ENCODE measurements around the gene COX8A.

COX8A gene

DNA sequence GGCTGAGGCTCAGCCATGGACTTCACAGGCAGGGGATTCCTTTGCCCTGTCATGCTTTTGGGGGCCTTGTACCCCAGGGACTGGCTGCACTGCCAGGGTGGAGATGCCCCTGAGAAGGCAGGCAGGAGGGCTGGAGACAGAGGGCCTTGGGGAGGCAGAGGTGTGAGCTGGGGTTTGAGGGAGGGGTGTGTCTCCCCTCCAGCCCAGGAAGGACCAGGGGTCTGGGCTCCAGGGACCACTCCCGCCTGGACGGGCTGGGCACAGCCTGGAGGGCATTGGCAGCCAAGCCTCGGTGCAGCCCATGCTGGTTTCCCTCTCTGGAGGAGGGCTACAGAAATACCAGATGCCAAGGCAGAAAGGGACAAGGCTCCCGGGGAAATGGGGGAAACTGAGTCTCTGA lies 31.3 kb downstream of the COX8A start:
- Mint-ChIP-seq H3K4me1 (peaks cover 21% of the 10 kb centered on the region), H3K27ac (no peak overlapping the region), H3K27me3 (peaks cover 51% of the 10 kb centered on the region), H3K36me3 (peaks cover 9% of the 10 kb centered on the region), H3K4me3 (no peak overlapping the region), H3K9me3 (peaks cover 9% of the 10 kb centered on the region)
- ATAC-seq, result no peak

DNA sequence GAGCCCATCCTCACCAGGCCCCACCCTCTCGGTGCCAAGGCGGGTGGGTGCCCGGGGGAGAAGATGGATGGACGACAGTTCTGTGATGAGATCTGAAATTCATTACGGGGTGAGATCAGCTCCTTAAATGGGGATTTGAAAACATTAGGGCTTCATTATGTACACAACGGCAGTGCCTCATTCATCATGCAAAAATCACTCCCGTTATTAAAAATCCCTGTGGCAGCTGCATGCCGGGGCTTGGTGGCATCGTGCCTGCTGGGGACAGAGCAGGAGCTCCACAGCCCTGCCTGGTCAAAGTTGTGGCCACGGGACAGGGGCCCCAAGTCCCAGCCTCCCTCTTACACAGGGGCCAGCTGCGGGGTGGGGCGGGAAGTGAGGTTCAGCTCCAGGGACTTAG lies 32.0 kb downstream of the COX8A start:
- H3K4me1 Mint-ChIP-seq, result peaks cover 21% of the 10 kb centered on the region
- peaks cover 58% of the 10 kb centered on the region for H3K27me3 Mint-ChIP-seq
- H3K36me3 Mint-ChIP-seq, result peaks cover 16% of the 10 kb centered on the region
- ATAC-seq, result no peak
- H3K27ac Mint-ChIP-seq, result no peak overlapping the region
- peaks cover 14% of the 10 kb centered on the region for H3K9me3 Mint-ChIP-seq
- H3K4me3 Mint-ChIP-seq, result no peak overlapping the region

GRCh38 chr11:64007160-64007628 lies 32.8 kb downstream of the COX8A start:
- Mint-ChIP-seq H3K4me3 (peak overlapping the region; percentile 73), H3K36me3 (peaks cover 16% of the 10 kb centered on the region), H3K27me3 (peaks cover 61% of the 10 kb centered on the region), H3K27ac (peak overlapping the region; percentile 53), H3K4me1 (peaks cover 21% of the 10 kb centered on the region), H3K9me3 (peaks cover 14% of the 10 kb centered on the region)
- ATAC-seq, result no peak

- Mint-ChIP-seq H3K36me3 (peaks cover 16% of the 10 kb centered on the region), H3K9me3 (peaks cover 14% of the 10 kb centered on the region), H3K27ac (peak overlapping the region; percentile 53), H3K4me1 (peaks cover 21% of the 10 kb centered on the region), H3K27me3 (peaks cover 61% of the 10 kb centered on the region), H3K4me3 (peak overlapping the region; percentile 73)
- peak; percentile 64 for ATAC-seq
Observed at GRCh38 chr11:64007629-64008282, 33.3 kb downstream of the COX8A start.

DNA sequence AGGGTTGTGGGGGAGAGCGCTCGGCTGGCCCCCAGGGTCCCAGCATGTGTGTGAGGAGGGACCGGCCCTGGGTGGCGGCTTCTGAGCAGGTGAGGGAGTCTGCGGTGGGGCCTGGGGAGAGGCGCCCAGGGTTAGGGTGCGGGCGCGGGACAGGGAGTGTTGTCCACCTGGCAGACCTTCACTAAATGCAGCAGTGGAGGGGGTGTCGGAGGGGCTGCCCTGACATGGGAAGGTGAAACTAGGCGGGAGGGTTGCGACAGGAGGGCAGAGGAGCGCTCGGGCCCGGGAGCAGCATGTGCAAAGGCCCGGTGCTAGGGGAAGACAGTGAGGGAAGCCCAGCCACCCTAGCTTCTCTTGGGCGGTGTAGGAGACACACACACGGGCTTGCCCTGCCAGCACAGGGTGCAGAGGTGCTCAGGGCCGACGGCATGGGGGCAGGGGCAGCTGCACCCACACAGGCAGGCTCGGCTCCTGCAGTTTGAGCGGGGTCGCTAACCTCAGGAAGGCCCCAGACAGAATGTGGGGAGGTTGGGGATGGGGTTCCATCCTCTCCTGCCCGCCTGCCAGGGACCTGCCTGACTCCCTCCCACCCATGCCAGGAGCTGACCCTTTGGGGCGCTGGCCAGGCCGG lies 34.0 kb downstream of the COX8A start:
- no peak overlapping the region for H3K27ac Mint-ChIP-seq
- H3K9me3 Mint-ChIP-seq, result peaks cover 14% of the 10 kb centered on the region
- H3K4me1 Mint-ChIP-seq, result peaks cover 21% of the 10 kb centered on the region
- peaks cover 16% of the 10 kb centered on the region for H3K36me3 Mint-ChIP-seq
- H3K4me3 Mint-ChIP-seq, result peak overlapping the region; percentile 73
- peaks cover 61% of the 10 kb centered on the region for H3K27me3 Mint-ChIP-seq
- ATAC-seq, result no peak

DNA sequence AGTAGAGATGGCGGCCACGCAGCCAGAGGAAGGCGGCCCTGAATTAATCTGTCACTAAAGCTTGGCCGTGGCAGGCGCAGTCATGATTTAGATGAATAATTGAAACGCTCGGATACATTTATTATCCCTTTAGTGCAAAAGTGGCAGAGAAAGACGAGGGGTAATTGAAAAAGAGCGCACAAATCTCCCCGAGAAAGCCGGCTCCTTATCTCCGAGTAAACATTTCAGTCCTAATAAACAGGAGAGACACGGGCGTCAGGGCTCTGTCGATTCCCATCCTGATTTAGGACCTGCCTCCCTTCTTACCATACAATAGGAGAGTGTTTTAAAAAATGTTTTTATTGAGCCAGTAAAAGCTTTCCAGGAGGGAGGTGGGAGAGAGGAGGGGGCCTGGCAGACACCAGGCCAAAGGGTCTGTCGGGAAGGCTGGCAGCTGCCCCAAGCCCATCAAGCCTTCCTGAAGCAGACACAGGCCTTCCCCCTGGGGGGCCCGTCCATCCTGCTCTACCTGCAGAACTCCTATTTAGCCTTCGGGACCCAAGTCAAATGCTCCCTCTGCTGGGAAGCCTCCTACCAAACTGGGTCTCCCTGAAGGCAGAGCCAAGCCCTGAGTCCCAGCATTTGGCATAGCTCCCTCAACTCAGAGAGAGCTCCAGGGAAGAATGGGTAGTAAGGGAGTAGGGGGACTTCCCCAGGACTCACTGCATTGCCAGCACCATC lies 34.7 kb downstream of the COX8A start:
- peaks cover 14% of the 10 kb centered on the region for H3K9me3 Mint-ChIP-seq
- H3K27ac Mint-ChIP-seq, result no peak overlapping the region
- peaks cover 61% of the 10 kb centered on the region for H3K27me3 Mint-ChIP-seq
- H3K4me1 Mint-ChIP-seq, result peaks cover 21% of the 10 kb centered on the region
- H3K4me3 Mint-ChIP-seq, result no peak overlapping the region
- ATAC-seq, result no peak
- peaks cover 16% of the 10 kb centered on the region for H3K36me3 Mint-ChIP-seq

DNA sequence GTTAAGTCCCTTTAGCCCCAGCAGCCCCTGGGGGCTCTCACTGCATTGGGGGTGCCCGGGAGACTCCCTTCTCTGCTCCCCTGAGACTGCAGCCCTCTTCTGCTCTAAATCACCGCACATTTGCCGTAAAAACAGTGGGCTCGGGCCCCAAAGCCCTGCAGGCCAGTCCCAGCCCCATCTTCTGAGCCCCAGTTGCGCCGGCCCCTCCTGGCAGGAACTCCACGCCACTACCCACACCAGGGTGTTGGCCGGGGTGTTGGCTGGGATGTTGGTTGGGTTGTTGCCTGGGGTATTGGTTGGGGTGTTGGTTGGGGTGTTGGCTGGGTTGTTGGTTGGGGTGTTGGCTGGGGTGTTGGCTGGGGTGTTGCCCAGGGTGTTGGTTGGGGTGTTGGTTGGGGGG lies 35.3 kb downstream of the COX8A start:
- Mint-ChIP-seq H3K27me3 (peaks cover 63% of the 10 kb centered on the region), H3K4me1 (peaks cover 21% of the 10 kb centered on the region), H3K9me3 (peaks cover 14% of the 10 kb centered on the region), H3K36me3 (peaks cover 16% of the 10 kb centered on the region), H3K4me3 (no peak overlapping the region), H3K27ac (no peak overlapping the region)
- ATAC-seq, result no peak

GRCh38 chr11:64010783-64011182 lies 36.4 kb downstream of the COX8A start:
- ATAC-seq, result no peak
- peaks cover 16% of the 10 kb centered on the region for H3K36me3 Mint-ChIP-seq
- peaks cover 14% of the 10 kb centered on the region for H3K9me3 Mint-ChIP-seq
- H3K27me3 Mint-ChIP-seq, result peaks cover 66% of the 10 kb centered on the region
- H3K27ac Mint-ChIP-seq, result no peak overlapping the region
- peaks cover 21% of the 10 kb centered on the region for H3K4me1 Mint-ChIP-seq
- H3K4me3 Mint-ChIP-seq, result no peak overlapping the region

- H3K4me3 Mint-ChIP-seq, result no peak overlapping the region
- peaks cover 16% of the 10 kb centered on the region for H3K36me3 Mint-ChIP-seq
- no peak for ATAC-seq
- H3K9me3 Mint-ChIP-seq, result peaks cover 14% of the 10 kb centered on the region
- H3K4me1 Mint-ChIP-seq, result peaks cover 20% of the 10 kb centered on the region
- no peak overlapping the region for H3K27ac Mint-ChIP-seq
- peaks cover 60% of the 10 kb centered on the region for H3K27me3 Mint-ChIP-seq
Observed at GRCh38 chr11:64011371-64011770, 37.0 kb downstream of the COX8A start.

DNA sequence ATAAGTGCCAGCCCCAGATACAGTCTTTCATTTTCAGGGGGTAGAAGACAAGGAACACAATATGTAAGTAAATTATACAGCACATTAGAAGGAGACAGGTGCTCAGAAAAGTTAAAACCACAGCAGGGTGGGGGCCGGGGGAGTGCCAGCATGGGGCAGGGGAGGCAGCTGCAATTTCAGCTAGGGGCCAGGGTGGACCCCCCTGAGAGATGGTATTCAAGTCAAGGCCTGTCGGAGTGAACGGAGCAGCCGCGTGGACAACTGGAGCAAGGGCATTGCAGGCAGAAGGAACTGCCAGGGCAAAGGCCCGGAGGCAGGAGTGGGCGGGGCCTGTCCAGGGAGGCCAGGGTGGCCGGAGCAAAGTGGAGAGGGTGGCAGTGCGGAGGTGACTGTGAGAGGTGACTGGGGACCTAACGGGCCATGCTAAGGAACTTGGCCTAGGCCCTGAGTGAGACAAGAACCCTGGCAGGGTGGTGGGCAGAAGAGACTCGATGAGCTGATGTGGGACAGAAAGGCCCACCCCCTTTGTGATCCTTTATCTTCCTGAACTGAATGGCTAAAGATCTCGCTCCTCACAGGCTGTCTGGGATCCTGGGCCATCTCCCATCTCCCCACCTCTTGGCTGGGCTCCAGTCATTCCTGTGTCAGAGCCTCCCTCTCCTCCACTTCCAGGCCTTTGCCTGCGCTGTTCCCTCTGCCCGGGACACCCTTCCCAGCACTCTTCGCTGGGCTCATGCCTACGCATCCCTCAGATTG lies 38.9 kb downstream of the COX8A start:
- H3K9me3 Mint-ChIP-seq, result peaks cover 14% of the 10 kb centered on the region
- no peak overlapping the region for H3K27ac Mint-ChIP-seq
- H3K4me1 Mint-ChIP-seq, result peaks cover under 1% of the 10 kb centered on the region
- no peak overlapping the region for H3K4me3 Mint-ChIP-seq
- H3K36me3 Mint-ChIP-seq, result peaks cover 16% of the 10 kb centered on the region
- ATAC-seq, result no peak
- peaks cover 50% of the 10 kb centered on the region for H3K27me3 Mint-ChIP-seq

DNA sequence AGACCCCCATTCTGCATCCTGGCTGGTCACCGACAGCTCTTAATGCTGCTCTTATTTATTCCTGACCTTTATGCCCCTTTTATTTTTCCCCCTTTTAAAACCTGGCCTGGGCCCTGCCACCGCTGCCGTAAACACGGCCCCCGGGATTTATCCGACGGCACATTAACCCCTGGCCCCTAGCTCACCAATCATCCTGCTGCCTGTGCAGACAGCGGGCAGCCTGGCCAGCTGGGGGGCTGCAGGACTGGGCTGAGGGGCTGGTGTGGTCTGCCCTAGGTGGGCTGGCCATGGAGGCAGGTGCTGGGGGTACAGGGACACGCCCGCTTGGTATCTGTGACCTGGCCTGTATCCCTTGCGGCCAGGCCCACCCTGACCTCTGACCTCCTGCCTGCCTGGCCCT lies 39.9 kb downstream of the COX8A start:
- no peak for ATAC-seq
- peaks cover 16% of the 10 kb centered on the region for H3K36me3 Mint-ChIP-seq

DNA sequence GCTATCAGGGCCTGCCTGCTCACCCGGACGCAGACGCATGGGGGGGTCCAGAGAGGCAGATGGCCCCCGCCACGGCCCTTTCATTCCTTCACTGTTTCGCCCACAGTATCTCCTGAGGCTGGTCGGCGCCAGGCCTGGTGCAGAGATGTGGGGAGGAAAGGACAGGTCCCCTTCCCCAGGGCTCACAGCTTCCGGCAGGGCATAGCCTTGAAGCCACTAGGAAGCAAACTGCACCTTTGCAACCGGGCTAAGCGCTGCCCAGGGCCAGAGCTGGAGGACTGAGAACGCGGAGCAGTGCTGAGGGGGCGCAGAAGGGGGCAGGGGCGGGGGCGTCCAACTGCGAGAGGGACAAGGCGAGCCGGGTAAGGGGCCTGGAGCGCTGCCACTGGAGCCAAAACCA lies 41.1 kb downstream of the COX8A start:
- Mint-ChIP-seq H3K27ac (no peak overlapping the region), H3K4me3 (no peak overlapping the region), H3K36me3 (peaks cover 9% of the 10 kb centered on the region), H3K27me3 (peaks cover 33% of the 10 kb centered on the region), H3K9me3 (peaks cover 7% of the 10 kb centered on the region), H3K4me1 (no peaks in the 10 kb centered on the region)
- no peak for ATAC-seq

More for the DNA sequence above, 39.9 kb downstream of the COX8A start:
- Mint-ChIP-seq H3K4me1 (no peaks in the 10 kb centered on the region), H3K27me3 (peaks cover 41% of the 10 kb centered on the region), H3K4me3 (no peak overlapping the region), H3K9me3 (peaks cover 14% of the 10 kb centered on the region), H3K27ac (no peak overlapping the region)

DNA sequence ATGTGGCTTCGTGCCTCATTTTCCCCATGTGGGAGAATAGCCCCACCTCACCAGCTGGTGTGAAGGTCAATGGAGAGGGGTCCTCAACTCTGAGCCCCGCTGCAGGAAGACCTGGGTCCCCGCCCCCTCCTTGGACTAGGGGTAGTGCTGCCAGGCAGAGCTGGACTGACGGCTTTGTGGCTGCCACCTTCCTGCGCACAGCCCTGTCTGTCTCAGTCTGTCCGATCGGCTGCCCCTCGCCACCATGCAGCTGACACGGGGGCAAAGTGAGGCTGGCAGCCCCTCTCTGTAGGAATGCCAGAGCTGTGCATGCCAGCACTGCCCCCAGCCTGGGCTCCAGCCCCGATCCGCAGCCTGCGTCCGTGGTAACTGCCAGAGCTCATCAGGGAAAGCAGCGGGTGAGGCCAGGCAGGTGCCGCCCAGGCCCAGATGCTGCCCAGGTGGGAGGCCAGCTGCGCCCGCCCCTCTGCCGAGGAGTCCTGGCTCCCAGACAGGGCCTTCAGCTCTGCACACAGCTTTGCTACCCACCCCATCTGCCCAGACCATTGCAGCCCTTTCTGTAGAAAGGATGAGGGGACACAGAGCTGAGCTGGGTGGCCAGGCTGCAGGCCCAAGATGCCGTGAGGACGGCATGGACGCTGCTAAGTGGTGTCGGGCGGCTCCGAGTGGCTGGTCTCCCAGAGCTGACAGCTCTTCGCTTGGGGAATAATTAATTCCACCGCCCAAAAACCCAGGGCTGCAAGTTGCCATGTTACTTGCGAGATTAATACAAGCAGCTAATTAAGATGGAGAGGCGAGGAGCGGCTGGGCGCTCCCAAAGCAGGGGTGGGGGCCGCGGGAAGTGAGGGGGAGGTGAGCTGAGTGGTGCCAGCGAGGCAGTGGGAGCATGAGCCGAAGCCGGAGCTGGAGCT lies 41.8 kb downstream of the COX8A start:
- H3K27ac Mint-ChIP-seq, result no peak overlapping the region
- peaks cover 2% of the 10 kb centered on the region for H3K36me3 Mint-ChIP-seq
- H3K4me1 Mint-ChIP-seq, result no peaks in the 10 kb centered on the region
- no peak overlapping the region for H3K4me3 Mint-ChIP-seq
- peaks cover under 1% of the 10 kb centered on the region for H3K9me3 Mint-ChIP-seq
- peaks cover 26% of the 10 kb centered on the region for H3K27me3 Mint-ChIP-seq
- no peak for ATAC-seq

DNA sequence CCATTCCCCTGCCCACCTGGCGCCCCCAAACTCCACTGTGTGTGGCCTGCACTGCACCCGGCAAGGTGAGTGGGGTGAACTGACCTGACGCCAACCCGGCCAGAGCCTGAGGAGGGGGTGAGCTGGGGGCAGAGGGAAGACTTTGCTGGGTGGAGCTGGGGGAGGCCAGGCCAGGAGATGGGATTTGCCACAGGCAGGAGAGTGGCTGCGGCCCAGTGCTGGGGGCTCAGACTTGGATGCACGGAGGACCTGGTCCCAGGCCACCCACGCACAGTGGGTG lies 43.5 kb downstream of the COX8A start:
- H3K9me3 Mint-ChIP-seq, result no peaks in the 10 kb centered on the region
- peaks cover 21% of the 10 kb centered on the region for H3K27me3 Mint-ChIP-seq
- ATAC-seq, result no peak
- no peaks in the 10 kb centered on the region for H3K4me1 Mint-ChIP-seq
- no peak overlapping the region for H3K4me3 Mint-ChIP-seq
- H3K27ac Mint-ChIP-seq, result no peak overlapping the region
- no peaks in the 10 kb centered on the region for H3K36me3 Mint-ChIP-seq

Data from stimulated activated memory B cell treated with anti-CD40 and anti-IgM and Interleukin-4, amounts not matched to agents 10 μg/mL and 1 μg/mL and 100 μg/mL, for 72 hours (primary cell).